ENCODE measurements around the gene CEP72. TPM values are rescaled to one million over a fixed set of nuclear protein-coding genes. Genes with fewer than 3 reads are reported as not detected.
"Not testable (repeated sequence)": the region's sequence is repeated elsewhere in the genome, so short reads cannot be mapped to it uniquely, and the experiment has no call there.

CEP72 gene
- total RNA-seq, 1 experiment from 2014 or later = 7.7 TPM

GRCh38 chr5:673831-674629 is 61.9 kb downstream of the CEP72 start:
- in situ Hi-C loops (cut with HindIII; ENCODE audit: low pct_unique_long_range_greater_than_20kb, low sequenced_read_pairs) = no loop called here
- no peak for DNase-seq (ENCODE audit: low read depth)

GRCh38 chr5:674630-675011 is 62.5 kb downstream of the CEP72 start:
- in situ Hi-C loops (cut with HindIII; ENCODE audit: low pct_unique_long_range_greater_than_20kb, low sequenced_read_pairs) = no loop called here

GRCh38 chr5:675111-675870 is 63.2 kb downstream of the CEP72 start:
- no peak for DNase-seq (ENCODE audit: low read depth)
- in situ Hi-C loops (cut with HindIII; ENCODE audit: low pct_unique_long_range_greater_than_20kb, low sequenced_read_pairs) = no loop called here

More at GRCh38 chr5:674630-675011, 62.5 kb downstream of the CEP72 start:
- DNase-seq (ENCODE audit: low read depth) = no peak

GRCh38 chr5:675871-676698 is 63.9 kb downstream of the CEP72 start:
- in situ Hi-C loops (cut with HindIII; ENCODE audit: low pct_unique_long_range_greater_than_20kb, low sequenced_read_pairs) = no loop called here

GRCh38 chr5:676699-677076 is 64.5 kb downstream of the CEP72 start:
- no peak for DNase-seq (ENCODE audit: low read depth)
- in situ Hi-C loops (cut with HindIII; ENCODE audit: low pct_unique_long_range_greater_than_20kb, low sequenced_read_pairs) = no loop called here

More at GRCh38 chr5:675871-676698, 63.9 kb downstream of the CEP72 start:
- DNase-seq (ENCODE audit: low read depth) = no peak

GRCh38 chr5:677131-678101 is 65.3 kb downstream of the CEP72 start:
- no peak for DNase-seq (ENCODE audit: low read depth)
- in situ Hi-C loops (cut with HindIII; ENCODE audit: low pct_unique_long_range_greater_than_20kb, low sequenced_read_pairs) = no loop called here

- DNase-seq (ENCODE audit: low read depth); in situ Hi-C loops (cut with HindIII; ENCODE audit: low pct_unique_long_range_greater_than_20kb, low sequenced_read_pairs): not testable (repeated sequence)
Measured at GRCh38 chr5:678521-678920, 66.4 kb downstream of the CEP72 start.

- DNase-seq (ENCODE audit: low read depth); in situ Hi-C loops (cut with HindIII; ENCODE audit: low pct_unique_long_range_greater_than_20kb, low sequenced_read_pairs): not testable (repeated sequence)
Measured at GRCh38 chr5:679166-679895, 67.2 kb downstream of the CEP72 start.

GRCh38 chr5:680118-680795 is 68.1 kb downstream of the CEP72 start:
- DNase-seq (ENCODE audit: low read depth); in situ Hi-C loops (cut with HindIII; ENCODE audit: low pct_unique_long_range_greater_than_20kb, low sequenced_read_pairs): not testable (repeated sequence)

- DNase-seq (ENCODE audit: low read depth); in situ Hi-C loops (cut with HindIII; ENCODE audit: low pct_unique_long_range_greater_than_20kb, low sequenced_read_pairs): not testable (repeated sequence)
Measured at GRCh38 chr5:680836-681235, 68.7 kb downstream of the CEP72 start.

- DNase-seq (ENCODE audit: low read depth); in situ Hi-C loops (cut with HindIII; ENCODE audit: low pct_unique_long_range_greater_than_20kb, low sequenced_read_pairs): not testable (repeated sequence)
Measured at GRCh38 chr5:681317-682191, 69.4 kb downstream of the CEP72 start.

- in situ Hi-C loops (cut with HindIII; ENCODE audit: low pct_unique_long_range_greater_than_20kb, low sequenced_read_pairs); DNase-seq (ENCODE audit: low read depth): not testable (repeated sequence)
Measured at GRCh38 chr5:682216-682615, 70.1 kb downstream of the CEP72 start.

GRCh38 chr5:682651-683358 is 70.7 kb downstream of the CEP72 start:
- in situ Hi-C loops (cut with HindIII; ENCODE audit: low pct_unique_long_range_greater_than_20kb, low sequenced_read_pairs); DNase-seq (ENCODE audit: low read depth): not testable (repeated sequence)

- in situ Hi-C loops (cut with HindIII; ENCODE audit: low pct_unique_long_range_greater_than_20kb, low sequenced_read_pairs) = no loop called here
- no peak for DNase-seq (ENCODE audit: low read depth)
Measured at GRCh38 chr5:683551-684481, 71.7 kb downstream of the CEP72 start.

Data from Caki2 (cell line).